GM12874 (cell line): ENCODE measurements around the gene ZFHX3.

Source experiments
- TF ChIP-seq, protein P1 (sequence below): IDR thresholded peaks from 2 replicates; pipeline ENCODE4 v1.5.1; 2011; ENCODE audit warnings: low read depth, mild to moderate bottlenecking, control low read depth, low read length, moderate library complexity; ENCODE audit not compliant: insufficient read depth

The ZFHX3 gene

DNA sequence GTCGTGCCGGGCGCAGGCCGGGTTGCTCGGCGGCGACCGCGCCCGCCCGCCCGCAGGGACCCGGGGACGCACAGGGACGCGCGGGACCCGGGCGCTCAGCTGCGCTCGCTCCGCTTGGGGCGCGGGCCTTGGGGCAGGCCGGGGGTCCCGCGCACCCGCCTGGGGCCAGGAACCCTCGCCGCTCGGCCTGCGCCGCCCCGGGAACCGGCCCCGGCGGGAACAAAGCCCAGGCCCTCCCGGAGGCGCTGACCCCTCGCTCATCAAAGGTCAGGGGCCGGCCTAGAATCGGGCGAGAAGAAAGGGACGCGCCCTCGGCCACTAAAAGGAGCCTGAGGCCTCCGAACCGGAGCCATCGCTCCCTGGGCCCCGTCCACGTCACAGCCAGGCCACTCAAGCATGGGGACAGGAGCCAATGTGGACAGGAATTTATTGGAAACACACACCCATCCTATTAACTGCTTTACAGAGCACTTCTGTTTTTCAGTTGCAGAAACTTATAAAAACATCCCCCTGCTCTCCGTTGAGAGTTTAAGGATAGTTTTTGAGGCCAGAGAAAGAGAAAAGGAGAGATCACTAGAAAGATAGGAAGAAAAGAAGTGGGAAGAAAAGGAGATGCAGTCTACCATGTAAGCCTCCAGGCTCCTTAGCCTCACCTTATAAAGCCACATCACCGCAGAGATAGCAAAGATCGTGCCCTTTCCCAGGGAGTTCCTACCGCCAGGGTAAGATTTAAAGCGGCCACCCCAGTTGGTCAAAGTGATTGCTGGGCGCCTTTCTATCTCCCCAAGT is 558 bp upstream of the ZFHX3 start:
- TF ChIP-seq, protein P1, sequence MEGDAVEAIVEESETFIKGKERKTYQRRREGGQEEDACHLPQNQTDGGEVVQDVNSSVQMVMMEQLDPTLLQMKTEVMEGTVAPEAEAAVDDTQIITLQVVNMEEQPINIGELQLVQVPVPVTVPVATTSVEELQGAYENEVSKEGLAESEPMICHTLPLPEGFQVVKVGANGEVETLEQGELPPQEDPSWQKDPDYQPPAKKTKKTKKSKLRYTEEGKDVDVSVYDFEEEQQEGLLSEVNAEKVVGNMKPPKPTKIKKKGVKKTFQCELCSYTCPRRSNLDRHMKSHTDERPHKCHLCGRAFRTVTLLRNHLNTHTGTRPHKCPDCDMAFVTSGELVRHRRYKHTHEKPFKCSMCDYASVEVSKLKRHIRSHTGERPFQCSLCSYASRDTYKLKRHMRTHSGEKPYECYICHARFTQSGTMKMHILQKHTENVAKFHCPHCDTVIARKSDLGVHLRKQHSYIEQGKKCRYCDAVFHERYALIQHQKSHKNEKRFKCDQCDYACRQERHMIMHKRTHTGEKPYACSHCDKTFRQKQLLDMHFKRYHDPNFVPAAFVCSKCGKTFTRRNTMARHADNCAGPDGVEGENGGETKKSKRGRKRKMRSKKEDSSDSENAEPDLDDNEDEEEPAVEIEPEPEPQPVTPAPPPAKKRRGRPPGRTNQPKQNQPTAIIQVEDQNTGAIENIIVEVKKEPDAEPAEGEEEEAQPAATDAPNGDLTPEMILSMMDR, result no peak

DNA sequence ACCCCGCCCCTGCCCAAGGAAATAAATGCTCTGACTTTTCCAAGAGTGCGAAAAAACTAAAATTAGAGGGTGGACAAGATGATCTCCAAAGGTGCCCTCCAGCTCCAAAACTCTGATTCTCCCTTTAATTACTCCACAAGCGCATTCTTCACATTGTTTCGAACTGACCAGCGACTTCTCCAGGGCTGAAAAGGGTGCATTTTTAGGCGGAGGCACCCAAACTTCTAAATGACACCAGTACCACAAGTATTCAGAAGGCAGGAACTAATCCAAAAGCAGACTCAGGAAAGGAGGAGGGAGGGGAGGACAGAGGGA is 750 bp downstream of the ZFHX3 start:
- TF ChIP-seq, protein P1, result no peak

DNA sequence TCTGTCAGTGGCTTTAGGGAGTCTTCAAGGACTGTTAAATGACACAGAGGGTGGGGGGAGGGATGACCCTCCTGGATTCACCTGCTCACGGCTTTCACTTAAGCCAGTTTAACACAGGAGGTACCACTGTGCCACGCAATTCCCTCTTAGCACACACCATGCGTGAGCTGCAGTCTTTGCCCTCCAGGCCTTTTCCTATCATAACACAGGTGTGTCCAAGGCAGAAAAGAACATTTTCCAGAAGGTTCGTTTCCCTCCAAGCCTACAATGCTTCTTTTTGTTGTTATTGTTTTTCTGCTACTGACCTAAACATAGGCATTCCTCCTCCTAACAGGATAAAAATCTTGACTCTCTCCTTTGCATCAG is 1.1 kb downstream of the ZFHX3 start:
- TF ChIP-seq, protein P1, result no peak

DNA sequence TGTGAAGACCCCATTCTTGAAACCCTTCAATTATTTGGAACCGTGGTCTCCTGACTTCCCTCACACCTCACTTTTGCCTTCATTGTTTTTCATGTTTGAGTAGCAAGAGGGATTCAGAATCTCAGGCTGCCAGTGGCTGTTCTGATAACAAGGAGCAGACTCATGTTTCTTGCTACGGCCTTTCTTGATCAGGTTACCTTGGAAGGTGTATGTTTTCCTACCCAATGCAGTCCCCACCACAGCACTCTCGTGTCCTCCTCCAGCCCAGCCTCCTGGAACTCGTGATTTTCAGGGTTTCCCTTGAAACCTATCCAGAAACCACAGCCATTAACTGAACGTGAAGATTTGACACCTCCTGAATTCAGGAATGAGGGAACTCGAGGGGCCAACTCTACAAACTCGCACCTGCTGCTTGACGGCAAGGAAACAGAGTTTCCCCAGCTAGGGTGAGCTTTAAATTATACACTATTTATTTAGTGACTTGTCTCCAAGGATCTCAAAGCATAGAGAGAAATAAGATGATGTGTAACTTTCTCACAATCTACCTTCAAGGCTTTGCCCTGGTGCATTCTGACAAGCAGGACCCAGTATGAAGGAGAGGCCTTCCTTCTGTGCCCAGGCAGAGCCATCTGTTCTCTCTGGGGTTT is 1.6 kb downstream of the ZFHX3 start:
- TF ChIP-seq, protein P1, result no peak

DNA sequence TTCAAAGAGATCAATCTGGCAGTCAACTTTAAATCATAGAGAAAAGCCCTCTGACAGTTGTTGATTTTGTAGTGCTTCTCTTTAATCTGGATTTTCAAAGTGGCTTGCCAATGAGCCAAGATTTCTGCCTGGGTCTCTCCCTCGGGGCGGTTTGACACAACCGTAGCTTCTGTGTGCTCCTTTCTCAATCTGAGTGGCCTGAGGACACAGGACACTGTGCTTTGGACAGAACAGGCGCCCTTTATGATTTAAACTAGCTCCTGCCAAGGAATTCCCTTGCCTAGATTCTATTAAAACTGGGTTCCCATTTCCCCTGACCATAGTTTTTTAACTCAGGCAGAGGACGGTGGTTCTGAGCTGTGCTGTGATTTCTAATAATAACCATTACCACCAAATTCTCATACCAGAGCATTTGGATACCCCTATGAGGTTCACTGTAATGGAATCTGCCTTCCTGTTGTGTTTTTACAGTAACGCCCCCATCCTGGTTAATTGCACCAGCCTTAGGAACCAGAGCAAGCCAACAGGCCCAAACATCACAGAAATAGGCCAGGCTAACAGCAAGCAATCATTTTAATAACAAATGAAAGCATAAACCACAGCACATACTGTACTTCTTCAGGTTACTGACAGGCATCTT is 4.0 kb downstream of the ZFHX3 start:
- TF ChIP-seq, protein P1, result no peak

DNA sequence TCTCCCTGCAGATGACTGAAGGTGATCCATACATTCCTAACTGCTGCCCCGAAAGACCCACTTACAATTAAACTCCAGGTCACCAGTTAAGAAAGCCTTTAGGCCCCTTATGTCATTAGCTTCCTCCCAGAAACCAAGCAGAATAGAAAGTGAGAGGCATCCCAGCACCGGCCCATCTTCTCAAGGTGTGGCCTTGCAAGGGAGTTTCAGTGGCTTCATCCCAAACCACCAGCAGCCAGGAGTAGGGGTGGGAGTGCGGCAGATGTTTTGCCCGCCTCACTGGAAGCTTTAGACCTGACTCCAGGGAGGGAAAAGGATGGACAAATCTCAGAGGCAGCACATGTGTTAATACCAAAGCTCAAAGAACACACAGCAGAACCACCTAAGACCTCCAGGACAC is 5.1 kb downstream of the ZFHX3 start:
- TF ChIP-seq, protein P1, result no peak

DNA sequence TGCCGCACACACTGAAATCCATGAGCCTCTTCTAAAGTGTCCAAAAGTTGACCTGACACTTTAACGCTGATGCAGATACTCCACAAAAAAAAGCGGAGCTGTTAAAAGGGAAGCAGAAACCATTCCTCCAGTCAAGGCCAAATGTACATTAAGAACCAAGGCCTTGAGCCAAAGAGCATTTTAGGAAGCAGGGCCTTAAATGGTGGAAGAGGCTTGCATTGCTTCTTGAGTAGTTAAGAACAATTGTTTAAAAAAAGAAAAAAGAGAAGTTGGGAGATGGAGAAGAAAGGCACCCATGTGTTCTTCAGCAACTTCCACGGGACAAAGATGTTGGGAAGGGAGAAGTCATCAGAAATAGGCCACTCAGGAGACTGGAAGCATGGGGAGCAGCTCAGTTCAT is 6.3 kb downstream of the ZFHX3 start:
- TF ChIP-seq, protein P1, result no peak
